AG04449 (cell line): ENCODE results near the gene GRK2.

Experiments used
- CTCF ChIA-PET: fragments of 350-600 bp; formaldehyde crosslinking; extraction: SDS; loops from one replicate; lab custom pipeline; 2021; ENCODE audit warnings: antibody characterized with exemption; lab: Yijun Ruan, JAX
- POLR2A ChIA-PET: fragments of 400-600, 350-600 bp; formaldehyde crosslinking; extraction: SDS; loops from one replicate; lab custom pipeline; 2020; ENCODE audit warnings: antibody characterized with exemption, inconsistent platforms; lab: Yijun Ruan, JAX
- DNase-seq: peaks from one replicate; pipeline ENCODE4 v3.0.0-alpha.2; 2010; ENCODE audit warnings: low read depth, low spot score
- H3K4me3 ChIP-seq: 2 replicates; pipeline ENCODE4 v1.5.1; 2011; ENCODE audit warnings: low read depth, mild to moderate bottlenecking, control low read depth, low read length
- TF ChIP-seq, protein P1 (sequence below): IDR thresholded peaks from one replicate; pipeline ENCODE4 v1.5.1; 2011; ENCODE audit warnings: mild to moderate bottlenecking, moderate library complexity, low read length, control low read depth, inconsistent platforms; ENCODE audit not compliant: insufficient read depth; ENCODE audit errors: missing control alignments

The GRK2 gene

DNA sequence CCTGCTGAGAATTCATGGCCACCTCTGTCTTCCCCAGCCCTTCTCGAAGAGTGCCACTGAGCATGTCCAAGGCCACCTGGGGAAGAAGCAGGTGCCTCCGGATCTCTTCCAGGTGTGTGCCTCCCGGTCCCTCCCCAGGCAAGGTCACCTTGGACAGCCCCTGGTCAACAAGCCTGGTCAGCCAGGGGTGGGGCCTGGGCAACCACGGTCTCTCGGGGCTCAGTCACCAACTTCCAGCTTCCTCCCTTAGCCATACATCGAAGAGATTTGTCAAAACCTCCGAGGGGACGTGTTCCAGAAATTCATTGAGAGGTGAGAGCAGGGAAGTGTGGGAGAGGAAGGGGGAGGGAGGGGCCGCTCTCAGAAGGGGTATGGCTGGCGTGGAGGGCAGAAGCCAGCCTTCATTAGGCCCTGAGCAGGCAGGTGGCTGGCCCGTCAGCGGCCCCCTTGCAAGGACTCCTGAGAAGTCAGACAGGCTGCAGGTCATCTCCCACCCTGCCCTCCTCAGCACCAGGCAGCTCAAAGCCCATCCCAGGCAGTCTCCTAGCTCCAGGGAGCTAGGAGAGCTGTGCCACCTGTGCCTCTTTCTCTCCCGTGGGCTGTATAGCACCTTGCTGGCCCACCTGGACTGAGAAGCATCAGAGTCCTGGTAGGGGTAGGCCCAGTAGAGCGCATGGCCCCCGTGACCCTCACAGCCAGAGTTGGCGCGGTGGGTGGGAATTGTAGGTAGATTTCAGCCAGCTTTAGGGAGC is 13.5 kb downstream of the GRK2 start:
- POLR2A ChIA-PET = interaction anchor here (2.9 kb wide), 1 partner anchor 8 kb away, joined by 18 read pairs; the partner anchor contains the start of gene ANKRD13D
- H3K4me3 ChIP-seq = no peak overlapping the region
- DNase-seq = no peak
- TF ChIP-seq, protein P1, sequence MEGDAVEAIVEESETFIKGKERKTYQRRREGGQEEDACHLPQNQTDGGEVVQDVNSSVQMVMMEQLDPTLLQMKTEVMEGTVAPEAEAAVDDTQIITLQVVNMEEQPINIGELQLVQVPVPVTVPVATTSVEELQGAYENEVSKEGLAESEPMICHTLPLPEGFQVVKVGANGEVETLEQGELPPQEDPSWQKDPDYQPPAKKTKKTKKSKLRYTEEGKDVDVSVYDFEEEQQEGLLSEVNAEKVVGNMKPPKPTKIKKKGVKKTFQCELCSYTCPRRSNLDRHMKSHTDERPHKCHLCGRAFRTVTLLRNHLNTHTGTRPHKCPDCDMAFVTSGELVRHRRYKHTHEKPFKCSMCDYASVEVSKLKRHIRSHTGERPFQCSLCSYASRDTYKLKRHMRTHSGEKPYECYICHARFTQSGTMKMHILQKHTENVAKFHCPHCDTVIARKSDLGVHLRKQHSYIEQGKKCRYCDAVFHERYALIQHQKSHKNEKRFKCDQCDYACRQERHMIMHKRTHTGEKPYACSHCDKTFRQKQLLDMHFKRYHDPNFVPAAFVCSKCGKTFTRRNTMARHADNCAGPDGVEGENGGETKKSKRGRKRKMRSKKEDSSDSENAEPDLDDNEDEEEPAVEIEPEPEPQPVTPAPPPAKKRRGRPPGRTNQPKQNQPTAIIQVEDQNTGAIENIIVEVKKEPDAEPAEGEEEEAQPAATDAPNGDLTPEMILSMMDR = no peak
- CTCF ChIA-PET = interaction anchor here (1.0 to 7.0 kb wide), 6 partner anchors 9 to 72 kb away, joined by 3 to 48 read pairs (median 4); partner anchors contain the start of gene ANKRD13D

DNA sequence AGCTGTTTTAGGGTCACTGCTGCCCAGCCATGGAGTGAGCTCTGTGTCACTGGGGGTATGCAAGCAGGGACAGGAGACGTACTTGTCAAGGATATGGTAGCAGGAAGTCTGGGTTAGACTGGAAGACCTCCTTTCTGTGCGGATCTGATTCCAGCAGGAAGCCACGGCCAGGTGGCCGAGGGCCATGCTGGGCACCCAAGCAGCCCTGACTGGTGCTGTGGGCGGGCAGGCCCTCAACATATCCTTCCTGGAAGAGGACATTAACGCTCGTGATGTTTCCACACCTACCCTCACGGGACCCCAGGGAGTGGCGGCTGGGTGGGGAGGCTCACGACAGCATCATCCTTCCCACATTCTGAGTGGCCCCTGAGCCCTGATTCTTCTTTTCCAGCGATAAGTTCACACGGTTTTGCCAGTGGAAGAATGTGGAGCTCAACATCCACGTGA is 14.1 kb downstream of the GRK2 start:
- CTCF ChIA-PET = interaction anchor here (1.0 to 7.0 kb wide), 4 partner anchors 13 to 71 kb away, joined by 3 to 48 read pairs (median 4); no protein-coding TSS in a partner anchor
- no peak overlapping the region for H3K4me3 ChIP-seq
- TF ChIP-seq, protein P1 = no peak
- no peak for DNase-seq
- POLR2A ChIA-PET = no interaction called here

DNA sequence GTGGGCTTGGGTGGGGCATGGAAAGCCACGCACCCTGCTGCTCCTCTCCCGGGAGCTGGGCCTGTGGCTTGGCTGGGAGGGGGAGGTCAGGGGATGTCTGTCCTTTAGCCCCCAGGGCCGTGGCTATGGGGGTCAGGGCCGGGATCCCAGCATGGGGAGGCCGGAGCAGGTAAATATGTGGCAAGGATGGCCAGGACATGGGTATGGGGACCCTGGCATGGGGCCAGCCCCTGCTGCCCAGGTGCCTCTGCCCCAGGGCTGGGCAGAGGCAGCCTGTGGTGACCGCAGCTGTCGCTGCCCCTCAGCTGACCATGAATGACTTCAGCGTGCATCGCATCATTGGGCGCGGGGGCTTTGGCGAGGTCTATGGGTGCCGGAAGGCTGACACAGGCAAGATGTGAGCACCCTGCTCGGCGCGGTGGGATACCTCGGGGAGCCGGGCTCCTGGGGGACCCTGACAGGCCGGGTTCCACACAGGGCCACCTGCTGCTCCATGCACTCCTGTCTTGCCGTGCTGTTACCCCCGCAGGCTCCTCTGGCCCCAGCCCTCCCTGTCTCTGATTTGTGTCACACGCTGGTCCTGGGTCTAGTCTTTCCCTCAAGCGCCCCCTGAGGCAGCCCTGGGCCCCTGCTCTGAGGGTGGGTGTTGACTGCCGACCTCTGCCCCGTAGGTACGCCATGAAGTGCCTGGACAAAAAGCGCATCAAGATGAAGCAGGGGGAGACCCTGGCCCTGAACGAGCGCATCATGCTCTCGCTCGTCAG is 14.7 kb downstream of the GRK2 start:
- POLR2A ChIA-PET = no interaction called here
- CTCF ChIA-PET = interaction anchor here (1.0 to 7.0 kb wide), 3 partner anchors 13 to 70 kb away, joined by 3 to 48 read pairs (median 5); no protein-coding TSS in a partner anchor
- no peak overlapping the region for H3K4me3 ChIP-seq
- no peak for DNase-seq
- TF ChIP-seq, protein P1 = no peak

DNA sequence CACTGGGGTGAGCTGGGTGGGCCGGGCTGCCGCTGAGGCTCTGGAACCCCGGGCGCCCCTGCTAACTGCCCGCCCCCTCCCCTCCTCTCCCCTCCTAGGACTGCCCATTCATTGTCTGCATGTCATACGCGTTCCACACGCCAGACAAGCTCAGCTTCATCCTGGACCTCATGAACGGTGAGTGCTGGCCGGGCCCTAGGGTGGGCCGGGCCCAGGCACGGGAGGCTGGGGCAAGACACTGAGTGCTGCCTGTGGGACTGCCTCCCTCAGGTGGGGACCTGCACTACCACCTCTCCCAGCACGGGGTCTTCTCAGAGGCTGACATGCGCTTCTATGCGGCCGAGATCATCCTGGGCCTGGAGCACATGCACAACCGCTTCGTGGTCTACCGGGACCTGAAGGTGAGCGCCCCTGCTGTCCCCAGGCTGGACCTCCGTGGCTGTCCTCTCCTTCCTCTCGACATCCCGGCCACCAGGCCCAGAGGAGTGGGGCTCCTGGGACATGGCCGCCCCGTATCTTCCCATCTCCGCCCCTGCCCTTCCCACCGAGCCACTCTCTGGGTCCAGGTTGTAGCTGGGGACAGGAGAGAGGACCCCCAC is 15.4 kb downstream of the GRK2 start:
- POLR2A ChIA-PET = no interaction called here
- TF ChIP-seq, protein P1 = no peak
- no peak overlapping the region for H3K4me3 ChIP-seq
- no peak for DNase-seq
- CTCF ChIA-PET = interaction anchor here (1.0 to 7.0 kb wide), 3 partner anchors 9 to 64 kb away, joined by 3 to 48 read pairs (median 5); no protein-coding TSS in a partner anchor

DNA sequence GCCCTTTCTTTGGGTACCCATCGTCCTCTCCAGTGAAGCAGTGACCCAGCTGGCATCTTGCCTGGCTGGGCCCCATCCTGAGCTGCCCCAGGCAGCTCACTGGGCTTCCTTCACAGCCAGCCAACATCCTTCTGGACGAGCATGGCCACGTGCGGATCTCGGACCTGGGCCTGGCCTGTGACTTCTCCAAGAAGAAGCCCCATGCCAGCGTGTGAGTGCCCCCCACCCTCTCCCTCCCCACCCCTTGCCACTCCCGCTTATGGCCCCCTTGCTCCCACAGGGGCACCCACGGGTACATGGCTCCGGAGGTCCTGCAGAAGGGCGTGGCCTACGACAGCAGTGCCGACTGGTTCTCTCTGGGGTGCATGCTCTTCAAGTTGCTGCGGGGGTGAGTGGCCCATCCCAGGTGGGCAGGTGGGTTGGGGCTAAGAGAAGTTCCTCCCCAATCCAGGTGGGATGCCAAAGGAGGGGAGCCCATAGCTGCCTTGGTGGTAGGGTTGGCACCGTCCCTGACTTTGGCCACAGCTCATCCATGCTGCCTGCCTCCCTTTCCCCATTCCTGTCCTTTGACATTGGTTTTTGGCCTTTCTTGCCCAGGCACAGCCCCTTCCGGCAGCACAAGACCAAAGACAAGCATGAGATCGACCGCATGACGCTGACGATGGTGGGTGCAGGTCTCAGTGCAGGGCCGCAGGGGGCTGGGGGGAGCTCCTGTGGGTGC is 16.0 kb downstream of the GRK2 start:
- ChIA-PET POLR2A (no interaction called here), CTCF (interaction anchor here (0.6 to 7.0 kb wide), 6 partner anchors 9 to 100 kb away, joined by 3 to 48 read pairs (median 6); partner anchors contain the start of gene GRK2)
- TF ChIP-seq, protein P1 = no peak
- DNase-seq = no peak
- no peak overlapping the region for H3K4me3 ChIP-seq
